BJ (cell line): ENCODE results near the gene ELP1. TPM values are rescaled to one million over a fixed set of nuclear protein-coding genes. Genes with fewer than 3 reads are reported as not detected.

Source experiments
- CTCF ChIA-PET: fragments of 350-600 bp; formaldehyde crosslinking; extraction: SDS; loops from one replicate; lab custom pipeline; 2021; ENCODE audit warnings: antibody characterized with exemption, inconsistent platforms; lab: Yijun Ruan, JAX
- POLR2A ChIA-PET: fragments of 300-600 bp; sonication (Branson Sonifier 250); formaldehyde crosslinking; extraction: SDS; loops from one replicate; lab custom pipeline; 2021; ENCODE audit warnings: antibody characterized with exemption; lab: Charles Lee
- DNase-seq: peaks from one replicate; pipeline ENCODE4 v3.0.0-alpha.2; 2011; ENCODE audit warnings: low read depth
- H3K27me3 ChIP-seq: 2 replicates; pipeline ENCODE4 v1.6.0; 2011; ENCODE audit warnings: low read length; ENCODE audit not compliant: control insufficient read depth, insufficient read depth
- H3K36me3 ChIP-seq: 2 replicates; pipeline ENCODE4 v1.5.1; 2011; ENCODE audit warnings: low read length; ENCODE audit not compliant: control insufficient read depth, insufficient read depth
- H3K4me3 ChIP-seq: 2 replicates; pipeline ENCODE4 v1.5.1; 2011; ENCODE audit warnings: low read depth, mild to moderate bottlenecking, control low read depth, low read length
- polyA plus RNA-seq: library from polyadenylated mRNA; depleted of rRNA; stranded (reverse); fragments of >200 nt; gene quantifications from 2 replicates; pipeline ENCODE4 v1.2.3, GENCODE V29; 2011
- TF ChIP-seq, protein P1 (sequence below): IDR thresholded peaks from 2 replicates; pipeline ENCODE4 v1.5.1; 2011; ENCODE audit warnings: low read depth, mild to moderate bottlenecking, control low read depth, inconsistent platforms, low read length, moderate library complexity; ENCODE audit not compliant: insufficient read depth

The ELP1 gene
- polyA plus RNA-seq, 1 experiment, result 16.0 TPM

DNA sequence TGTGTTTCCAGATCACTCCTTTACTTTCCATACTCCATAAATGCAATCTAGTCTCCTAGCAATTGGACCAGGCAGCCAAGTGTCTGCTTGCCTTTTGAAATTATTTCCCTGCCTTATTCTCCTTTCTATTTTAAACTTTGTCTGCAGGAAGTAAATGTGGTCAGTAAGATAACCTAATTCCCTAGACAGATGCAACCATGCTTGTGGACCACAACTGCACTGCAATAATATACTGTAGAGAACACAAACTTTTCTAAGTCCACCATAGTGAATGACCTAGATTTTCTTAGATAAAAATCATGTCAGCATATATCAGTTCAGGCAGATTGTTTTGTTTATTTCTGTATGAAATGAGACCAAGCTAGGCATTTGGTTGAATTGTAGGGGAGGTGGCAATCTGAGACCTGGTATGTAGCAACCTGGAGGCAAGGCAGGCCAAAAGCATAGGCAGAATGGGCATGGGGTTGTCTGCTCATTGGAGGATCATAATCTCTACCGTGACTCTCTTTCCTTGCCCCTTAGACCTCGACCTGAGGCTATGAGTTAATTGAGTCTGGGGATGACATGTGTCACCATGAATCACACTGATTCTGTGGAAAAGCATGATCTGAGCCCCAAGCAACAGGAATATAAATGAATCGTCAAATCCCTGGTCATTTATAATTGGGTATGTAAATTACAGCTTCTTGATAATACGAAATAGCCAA lies 98.8 kb downstream of the ELP1 start:
- CTCF ChIA-PET, result interaction anchor here (0.5 to 0.9 kb wide), 2 partner anchors 24 to 65 kb away, joined by 3 read pairs; no protein-coding TSS in a partner anchor

DNA sequence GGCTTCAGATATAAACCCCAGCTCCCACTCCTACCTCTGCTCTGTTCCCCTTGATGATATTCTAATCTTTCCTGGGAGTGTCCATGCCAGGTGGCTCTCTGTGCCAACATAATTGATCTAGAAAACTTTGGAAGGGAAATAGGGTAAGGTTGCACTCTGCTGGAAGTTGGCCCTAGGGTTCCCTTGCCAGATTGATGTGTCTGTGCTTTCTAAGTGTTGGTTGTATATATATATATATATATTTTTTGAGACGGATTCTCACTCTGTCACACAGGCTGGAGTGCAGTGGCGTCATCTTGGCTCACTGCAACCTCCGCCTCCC lies 101.8 kb downstream of the ELP1 start:
- TF ChIP-seq, protein P1, sequence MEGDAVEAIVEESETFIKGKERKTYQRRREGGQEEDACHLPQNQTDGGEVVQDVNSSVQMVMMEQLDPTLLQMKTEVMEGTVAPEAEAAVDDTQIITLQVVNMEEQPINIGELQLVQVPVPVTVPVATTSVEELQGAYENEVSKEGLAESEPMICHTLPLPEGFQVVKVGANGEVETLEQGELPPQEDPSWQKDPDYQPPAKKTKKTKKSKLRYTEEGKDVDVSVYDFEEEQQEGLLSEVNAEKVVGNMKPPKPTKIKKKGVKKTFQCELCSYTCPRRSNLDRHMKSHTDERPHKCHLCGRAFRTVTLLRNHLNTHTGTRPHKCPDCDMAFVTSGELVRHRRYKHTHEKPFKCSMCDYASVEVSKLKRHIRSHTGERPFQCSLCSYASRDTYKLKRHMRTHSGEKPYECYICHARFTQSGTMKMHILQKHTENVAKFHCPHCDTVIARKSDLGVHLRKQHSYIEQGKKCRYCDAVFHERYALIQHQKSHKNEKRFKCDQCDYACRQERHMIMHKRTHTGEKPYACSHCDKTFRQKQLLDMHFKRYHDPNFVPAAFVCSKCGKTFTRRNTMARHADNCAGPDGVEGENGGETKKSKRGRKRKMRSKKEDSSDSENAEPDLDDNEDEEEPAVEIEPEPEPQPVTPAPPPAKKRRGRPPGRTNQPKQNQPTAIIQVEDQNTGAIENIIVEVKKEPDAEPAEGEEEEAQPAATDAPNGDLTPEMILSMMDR, result no peak
- Histone ChIP-seq H3K36me3 (no peaks in the 10 kb centered on the region), H3K4me3 (no peak overlapping the region), H3K27me3 (peaks cover 4% of the 10 kb centered on the region; the same call in 1 of the 2 replicates)
- ChIA-PET CTCF (no interaction called here), POLR2A (no interaction called here)
- no peak for DNase-seq

More for the DNA sequence above, 98.8 kb downstream of the ELP1 start:
- TF ChIP-seq, protein P1, result no peak
- Histone ChIP-seq H3K4me3 (no peak overlapping the region), H3K27me3 (peaks cover 4% of the 10 kb centered on the region; the same call in 1 of the 2 replicates), H3K36me3 (no peaks in the 10 kb centered on the region)
- no peak for DNase-seq
- POLR2A ChIA-PET, result no interaction called here

DNA sequence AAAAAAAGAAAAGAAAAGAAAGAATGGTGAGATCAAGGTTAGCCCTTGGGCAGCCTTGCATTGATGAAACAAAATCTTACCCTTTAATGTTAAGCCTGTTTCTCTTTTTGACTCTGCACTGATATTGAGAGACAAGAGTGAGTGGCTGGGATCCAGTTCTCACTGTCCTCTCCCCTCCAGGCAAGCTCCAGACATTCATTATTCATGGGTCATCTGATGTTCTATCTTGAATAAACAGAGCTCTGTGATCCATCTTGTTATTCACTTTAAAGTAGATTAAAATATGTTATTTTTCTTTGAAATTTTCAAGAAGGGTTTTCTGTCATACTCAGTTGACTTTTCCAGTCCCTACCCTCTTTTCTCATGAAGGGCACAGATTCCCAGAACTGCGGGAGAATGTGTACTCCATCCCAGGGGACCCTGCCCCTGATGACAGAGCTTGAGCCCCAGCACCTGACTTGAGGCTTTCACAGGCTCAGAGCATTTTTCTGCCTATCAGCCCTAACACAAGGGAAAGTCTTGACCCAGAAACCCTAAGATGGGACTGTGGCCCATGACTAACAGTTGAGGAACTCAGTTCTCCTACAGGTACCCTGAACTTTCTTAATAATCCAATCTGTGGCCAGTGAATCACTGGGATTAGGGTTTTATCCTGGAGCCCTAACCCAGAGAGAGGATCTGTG lies 102.3 kb downstream of the ELP1 start:
- ChIA-PET CTCF (no interaction called here), POLR2A (no interaction called here)
- TF ChIP-seq, protein P1, result no peak
- Histone ChIP-seq H3K27me3 (peaks cover 4% of the 10 kb centered on the region; the same call in 1 of the 2 replicates), H3K4me3 (no peak overlapping the region), H3K36me3 (no peaks in the 10 kb centered on the region)
- no peak for DNase-seq

DNA sequence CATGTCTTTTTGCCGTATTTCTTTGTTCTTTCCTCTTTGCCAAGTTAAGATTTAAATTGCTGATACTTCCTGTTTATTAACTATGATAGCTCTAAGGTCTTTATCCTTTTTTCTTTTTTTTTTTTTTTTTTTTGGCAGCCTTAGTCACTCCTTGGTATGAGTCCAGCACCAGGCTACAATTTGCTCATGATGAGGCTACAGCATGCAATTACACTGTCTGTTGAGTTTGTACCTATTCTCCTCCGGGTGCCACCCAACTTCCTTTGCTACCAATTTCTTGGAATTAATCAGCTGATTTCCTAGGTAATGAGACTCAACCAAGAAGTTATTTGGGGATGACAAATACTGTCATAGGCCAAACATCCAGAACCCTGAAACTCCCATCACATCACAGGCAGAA lies 103.7 kb downstream of the ELP1 start:
- ChIA-PET CTCF (no interaction called here), POLR2A (no interaction called here)
- H3K36me3 ChIP-seq, result no peaks in the 10 kb centered on the region

DNA sequence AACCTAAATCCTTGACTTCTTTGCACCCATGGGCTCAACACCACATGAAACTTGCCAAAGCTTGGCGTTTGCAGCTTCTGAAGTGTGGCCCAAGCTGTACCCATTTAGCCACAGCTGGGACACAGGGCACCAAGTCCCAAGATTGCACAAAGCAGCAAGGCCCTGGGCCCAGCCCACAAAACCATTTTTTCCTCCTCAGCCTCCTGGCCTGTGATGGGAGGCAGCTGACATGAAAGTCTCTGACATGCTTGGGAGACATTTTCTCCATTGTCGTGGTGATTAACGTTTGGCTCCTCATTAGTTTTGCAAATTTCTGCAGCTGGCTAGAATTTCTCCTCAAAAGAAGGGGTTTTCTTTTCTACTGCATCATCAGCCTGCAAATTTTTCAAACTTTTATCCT lies 110.1 kb downstream of the ELP1 start:
- TF ChIP-seq, protein P1, result no peak
- Histone ChIP-seq H3K4me3 (no peak overlapping the region), H3K27me3 (no peaks in the 10 kb centered on the region; the same call in 1 of the 2 replicates), H3K36me3 (no peaks in the 10 kb centered on the region)
- POLR2A ChIA-PET, result no interaction called here
- CTCF ChIA-PET, result interaction anchor here (0.9 kb wide), 1 partner anchor 10 kb away, joined by 3 read pairs; no protein-coding TSS in a partner anchor
- DNase-seq, result no peak

More for the DNA sequence above, 103.7 kb downstream of the ELP1 start:
- no peak overlapping the region for H3K4me3 ChIP-seq
- TF ChIP-seq, protein P1, result no peak
- DNase-seq, result no peak
- H3K27me3 ChIP-seq, result peaks cover 4% of the 10 kb centered on the region
